Stimulated activated CD4-positive, alpha-beta T cell treated with anti-CD3 and anti-CD28 coated beads, Interleukin-4, amount 100 ng/mL, for 48 hours (primary cell): ENCODE data around the gene CPSF7.
"Not testable (repeated sequence)": the region's sequence is repeated elsewhere in the genome, so short reads cannot be mapped to it uniquely, and the experiment has no call there.

Experiments used
- DNase-seq, 2 donors: peaks; one replicate each; pipeline ENCODE4 v3.0.0-alpha.2; 2020; ENCODE audit warnings: low read depth in 2 of 2

The CPSF7 gene

GRCh38 chr11:61384271-61385242 lies 45.2 kb downstream of the CPSF7 start:
- no peak for DNase-seq

- not testable (repeated sequence) for DNase-seq
Measured at GRCh38 chr11:61383859-61384258, 45.9 kb downstream of the CPSF7 start.

GRCh38 chr11:61380884-61381283 lies 48.9 kb downstream of the CPSF7 start:
- DNase-seq = no peak

DNA sequence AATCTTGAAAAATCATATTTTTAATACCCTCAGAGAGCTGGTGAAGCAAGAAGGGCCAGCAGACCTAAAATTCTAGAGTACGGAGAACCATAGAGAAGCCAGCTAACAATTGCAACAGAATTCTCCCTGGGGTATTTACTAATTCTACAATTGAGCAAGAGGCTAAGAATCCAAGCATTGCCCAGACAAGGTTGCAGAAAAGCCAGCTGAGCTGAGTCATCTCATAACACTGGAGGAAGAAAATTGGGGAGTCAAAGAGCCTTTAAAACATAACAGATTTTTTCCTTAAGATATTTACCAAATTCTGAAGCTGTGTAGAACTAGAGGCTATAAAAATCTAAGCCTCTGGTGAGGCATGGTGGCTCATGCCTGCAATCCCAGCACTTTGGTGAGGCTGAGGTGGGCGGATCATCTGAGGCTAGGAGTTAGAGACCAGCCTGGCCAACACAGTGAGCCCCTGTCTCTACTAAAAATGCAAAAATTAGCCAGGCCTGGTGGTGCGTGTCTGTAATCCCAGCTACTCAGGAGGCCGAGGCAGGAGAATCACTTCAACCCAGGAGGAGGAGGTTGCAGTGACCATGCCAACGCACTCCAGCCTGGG lies 51.0 kb downstream of the CPSF7 start:
- DNase-seq = no peak

DNA sequence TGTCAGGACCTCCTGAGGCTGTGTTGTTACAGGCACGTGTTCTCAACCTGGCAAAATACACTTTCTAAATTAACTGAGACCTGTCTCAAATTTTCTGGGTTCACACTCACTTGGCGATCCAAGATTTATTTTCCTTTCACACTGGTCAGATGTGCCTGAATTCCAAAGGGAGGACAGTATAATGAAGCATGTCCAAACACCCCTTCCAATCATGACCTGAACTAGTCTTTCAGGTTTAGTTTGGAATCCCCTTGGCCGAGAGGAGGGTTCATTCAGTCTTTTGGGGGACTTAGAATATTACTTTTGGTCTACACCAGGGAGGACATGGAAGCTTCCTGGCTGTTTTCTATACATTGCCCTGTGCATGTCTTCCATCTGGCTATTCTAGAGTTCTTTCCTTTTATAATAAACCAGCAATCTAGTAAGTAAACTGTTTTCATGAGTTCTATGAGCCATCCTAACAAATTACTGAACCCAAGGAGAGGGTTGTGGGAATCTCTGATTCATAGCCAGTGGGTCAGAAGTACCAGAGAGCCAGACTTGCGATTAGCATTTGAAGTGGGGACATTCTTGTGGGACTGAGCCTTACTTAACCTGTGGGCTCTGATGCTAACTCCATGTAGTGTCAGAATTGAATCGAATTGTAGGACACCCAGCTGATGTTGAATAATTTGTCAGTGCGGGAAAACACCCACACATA lies 52.2 kb downstream of the CPSF7 start:
- DNase-seq = no peak

- DNase-seq = no peak
Measured at GRCh38 chr11:61375761-61376108, 54.0 kb downstream of the CPSF7 start.

- DNase-seq = no peak
Measured at GRCh38 chr11:61372659-61373420, 56.9 kb downstream of the CPSF7 start.

DNA sequence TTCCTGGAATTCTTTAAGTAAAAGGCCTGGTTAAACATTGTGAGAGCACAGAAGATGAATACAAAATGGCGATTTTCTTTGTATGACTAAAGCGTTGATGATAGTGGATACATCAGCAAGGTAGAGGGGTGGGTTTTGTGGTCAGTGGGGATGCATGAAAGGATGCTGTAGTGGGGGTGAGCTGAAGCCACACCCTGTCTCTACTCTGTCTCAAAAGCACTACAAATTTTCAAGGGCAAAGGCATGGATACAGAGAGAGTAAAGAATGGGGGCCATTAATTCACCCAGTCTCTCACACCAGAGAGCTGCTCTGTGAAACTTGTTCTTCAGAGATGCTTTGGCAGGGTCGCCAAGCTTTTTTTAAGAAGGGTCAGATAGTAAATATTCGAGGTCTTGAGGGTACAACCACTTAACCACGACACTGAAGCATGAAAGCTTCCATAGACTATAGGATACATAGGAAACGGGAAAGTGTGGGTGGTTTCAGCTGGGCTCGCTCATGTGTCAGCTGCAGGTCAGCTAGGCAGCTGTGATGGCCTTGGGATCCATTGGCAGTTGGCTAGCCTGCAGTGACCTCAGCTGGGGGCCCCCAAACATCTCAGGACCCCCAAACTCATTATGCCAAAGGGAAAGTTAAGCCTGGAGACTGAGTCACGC lies 59.3 kb downstream of the CPSF7 start:
- no peak for DNase-seq

GRCh38 chr11:61369372-61370348 lies 60.1 kb downstream of the CPSF7 start:
- DNase-seq = no peak

DNA sequence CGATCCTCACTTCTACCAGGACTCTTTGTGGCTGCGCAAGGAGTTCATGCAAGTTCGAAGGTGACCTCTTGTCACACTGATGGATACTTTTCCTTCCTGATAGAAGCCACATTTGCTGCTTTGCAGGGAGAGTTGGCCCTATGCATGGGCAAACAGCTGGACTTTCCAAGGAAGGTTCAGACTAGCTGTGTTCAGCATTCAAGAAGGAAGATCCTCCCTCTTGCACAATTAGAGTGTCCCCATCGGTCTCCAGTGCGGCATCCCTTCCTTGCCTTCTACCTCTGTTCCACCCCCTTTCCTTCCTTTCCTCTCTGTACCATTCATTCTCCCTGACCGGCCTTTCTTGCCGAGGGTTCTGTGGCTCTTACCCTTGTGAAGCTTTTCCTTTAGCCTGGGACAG lies 61.1 kb downstream of the CPSF7 start:
- no peak for DNase-seq

DNA sequence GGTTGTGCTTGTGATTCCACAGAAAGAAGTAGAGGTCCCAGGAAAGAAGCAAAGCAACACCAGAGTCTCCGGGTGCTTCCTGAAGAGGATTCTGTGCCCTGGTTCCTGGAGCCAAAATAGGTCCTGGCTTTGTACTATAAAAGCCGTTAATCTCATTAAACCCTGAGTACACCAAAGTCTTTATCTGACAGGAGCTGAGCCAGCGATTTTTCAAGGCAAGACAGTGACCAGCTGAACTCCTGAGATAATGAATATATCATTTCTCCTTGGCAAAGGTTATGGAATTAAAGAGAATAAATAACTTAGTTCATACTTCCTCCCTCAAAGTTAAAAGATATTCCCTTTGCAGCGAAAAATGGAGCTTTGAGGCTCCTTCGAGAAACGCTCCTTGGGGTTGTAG lies 62.4 kb downstream of the CPSF7 start:
- DNase-seq = no peak

- no peak for DNase-seq
Measured at GRCh38 chr11:61364012-61364675, 65.6 kb downstream of the CPSF7 start.

GRCh38 chr11:61362542-61362875 lies 67.3 kb downstream of the CPSF7 start:
- peak; percentile 9 to 15 for DNase-seq

DNA sequence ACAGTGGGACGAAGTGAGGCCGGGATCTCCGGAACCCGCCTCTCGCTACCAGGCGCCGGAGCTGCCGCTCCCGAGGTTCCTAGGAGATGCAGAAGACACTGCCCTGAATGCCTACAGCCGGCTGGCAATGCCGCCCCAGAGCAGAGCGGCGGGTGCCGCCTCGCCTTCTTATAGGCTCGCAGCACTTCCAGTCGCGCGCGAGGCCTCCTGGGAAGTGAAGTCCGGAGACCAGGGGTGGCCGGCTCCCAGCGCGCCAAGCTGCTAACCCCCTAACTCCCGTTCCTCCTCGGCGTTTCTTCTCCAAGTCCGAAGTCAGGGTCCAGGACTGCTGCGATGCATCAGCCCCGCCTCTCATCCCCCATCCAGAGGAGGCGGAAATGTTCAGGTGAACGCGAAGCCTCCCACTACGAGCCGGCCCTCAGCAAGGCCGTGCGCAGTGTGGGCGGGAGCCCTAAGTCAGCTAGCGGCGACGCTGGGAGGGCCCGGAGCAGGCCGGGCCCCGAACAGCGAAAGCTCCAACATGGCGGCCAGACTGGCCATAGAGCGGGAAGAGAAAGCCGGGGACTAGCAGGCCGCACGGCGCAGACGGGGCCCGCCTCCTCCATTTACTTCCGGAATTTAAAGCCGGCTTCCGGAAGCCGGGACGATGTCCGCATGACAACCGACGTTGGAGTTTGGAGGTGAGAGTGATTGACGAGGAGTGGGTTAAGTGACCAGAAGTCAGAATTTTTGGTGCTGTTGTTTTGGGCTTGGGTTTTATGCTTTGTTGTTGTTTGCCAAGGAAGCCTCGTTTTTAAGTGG lies 67.8 kb downstream of the CPSF7 start, which contains the start of the genes CYB561A3 and TMEM138:
CYB561A3 (minus strand) TSS at position 142 of the 801 bp plus-strand sequence. CDS start 5,169 bp downstream, outside the sequence.
TMEM138 (plus strand) TSS at position 634 of the 801 bp plus-strand sequence. CDS start 2,017 bp downstream, outside the sequence.
- DNase-seq = peak; percentile 85 to 91

DNA sequence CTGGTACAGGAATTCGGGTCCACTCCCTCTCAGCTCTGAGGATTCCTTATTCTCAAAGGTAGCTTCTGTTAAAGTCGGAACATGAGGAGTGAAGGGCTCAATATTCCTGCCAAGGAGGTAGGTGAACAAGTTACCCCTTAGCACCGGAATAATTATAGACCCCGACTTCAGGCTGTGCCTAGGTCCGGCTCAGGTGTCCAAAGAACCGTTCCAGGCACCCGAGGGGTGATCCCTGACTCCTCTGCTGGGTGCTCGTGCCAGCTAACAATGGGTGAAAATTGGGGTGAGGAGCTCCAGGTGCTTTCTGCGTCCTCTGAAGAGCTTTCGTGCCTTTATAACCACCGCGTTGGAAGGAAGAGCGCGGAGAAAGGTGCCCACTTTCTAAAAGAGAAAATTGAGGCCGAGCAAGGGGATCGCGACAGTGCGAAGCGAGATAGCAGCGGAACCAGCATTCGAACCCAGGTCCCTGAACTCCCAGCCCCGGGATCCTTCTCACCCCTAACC lies 68.5 kb downstream of the CPSF7 start:
- no peak for DNase-seq

DNA sequence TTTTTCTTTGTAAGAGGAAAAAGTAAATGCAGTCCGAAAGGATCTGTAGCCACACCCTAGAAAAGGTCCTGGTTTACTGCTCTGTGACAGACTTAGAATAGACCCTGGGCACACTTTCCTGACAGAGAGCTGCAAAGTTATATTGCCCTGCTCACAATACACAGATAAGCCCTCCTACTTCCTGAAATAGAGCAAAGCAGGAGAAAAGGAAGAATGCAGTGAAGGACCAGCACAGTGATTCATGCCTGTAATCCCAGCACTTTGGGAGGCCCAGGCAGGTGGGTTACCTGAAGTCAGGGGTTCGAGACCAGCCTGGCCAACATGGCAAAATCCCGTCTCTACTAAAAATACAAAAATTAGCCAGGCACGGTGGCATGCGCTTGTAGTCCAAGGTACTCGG lies 70.3 kb downstream of the CPSF7 start:
- no peak for DNase-seq

- DNase-seq = no peak
Measured at GRCh38 chr11:61358566-61358965, 71.2 kb downstream of the CPSF7 start.

DNA sequence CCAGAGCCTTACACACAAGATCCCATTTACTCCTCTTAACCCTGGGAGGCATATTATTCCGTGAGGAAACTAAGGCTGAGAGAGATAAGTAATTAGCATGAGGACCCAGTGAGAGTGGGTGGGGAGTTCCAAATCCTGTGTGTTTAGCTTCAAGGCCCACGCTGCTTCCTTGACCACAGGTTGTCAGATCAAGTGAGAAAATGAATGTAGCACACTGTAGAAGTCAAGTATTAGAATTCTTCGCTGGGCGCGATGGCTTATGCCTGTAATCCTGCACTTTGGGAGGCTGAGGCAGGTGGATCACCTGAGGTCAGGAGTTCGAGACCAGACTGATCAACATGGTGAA lies 71.9 kb downstream of the CPSF7 start:
- DNase-seq = no peak
